RWPE2 (cell line): ENCODE results near the gene FARSB.

Source experiments
- ATAC-seq: fragments of 200-7000 bp; cut with Tn5 transposase; 3 replicates; pipeline ENCODE4 v1.9.1; 2021; ENCODE audit warnings: low read depth
- DNase-seq: peaks from one replicate; pipeline ENCODE4 v3.0.0-alpha.2; 2020; ENCODE audit warnings: low spot score
- H3K27ac ChIP-seq: fragments of 450-650 bp; 2 replicates; pipeline ENCODE4 v1.5.1; 2017; ENCODE audit warnings: mild to moderate bottlenecking; ENCODE audit not compliant: poor library complexity, severe bottlenecking
- H3K27me3 ChIP-seq: fragments of 250-450 bp; sonication (Bioruptor Pico); 2 replicates; pipeline ENCODE4 v1.5.1; 2021; ENCODE audit warnings: mild to moderate bottlenecking, moderate library complexity; ENCODE audit not compliant: insufficient read depth, poor library complexity, severe bottlenecking
- H3K36me3 ChIP-seq: fragments of 250-450 bp; sonication (Bioruptor Pico); 2 replicates; pipeline ENCODE4 v1.5.1; 2020; ENCODE audit warnings: low read depth, mild to moderate bottlenecking, moderate library complexity
- H3K4me1 ChIP-seq: fragments of 250-450 bp; sonication (Bioruptor Pico); 2 replicates; pipeline ENCODE4 v1.5.1; 2021; ENCODE audit warnings: mild to moderate bottlenecking, moderate library complexity; ENCODE audit not compliant: insufficient read depth, poor library complexity, severe bottlenecking
- H3K4me3 ChIP-seq: fragments of 250-450 bp; sonication (Bioruptor Pico); 2 replicates; pipeline ENCODE4 v1.5.1; 2021; ENCODE audit warnings: mild to moderate bottlenecking, moderate library complexity; ENCODE audit not compliant: severe bottlenecking
- H3K9me3 ChIP-seq: fragments of 250-450 bp; sonication (Bioruptor Pico); 2 replicates; pipeline ENCODE4 v1.5.1; 2021; ENCODE audit warnings: mild to moderate bottlenecking, moderate library complexity; ENCODE audit not compliant: severe bottlenecking
- CTCF ChIP-seq: fragments of 450-650 bp; IDR thresholded peaks from one replicate; pipeline ENCODE4 v1.5.1; 2017; ENCODE audit warnings: mild to moderate bottlenecking, moderate library complexity; ENCODE audit not compliant: poor library complexity, severe bottlenecking

FARSB gene

GRCh38 chr2:222547083-222547482 lies 108.8 kb downstream of the FARSB start:
- H3K36me3 ChIP-seq = no peaks in the 10 kb centered on the region
- no peak for TF ChIP-seq CTCF
- DNase-seq (no peak), ATAC-seq (no peak)
- no peaks in the 10 kb centered on the region for H3K4me1 ChIP-seq
- no peaks in the 10 kb centered on the region for H3K9me3 ChIP-seq
- no peak overlapping the region for H3K27ac ChIP-seq
- no peak overlapping the region for H3K4me3 ChIP-seq
- H3K27me3 ChIP-seq = no peaks in the 10 kb centered on the region

GRCh38 chr2:222545823-222546795 lies 109.8 kb downstream of the FARSB start:
- ATAC-seq = no peak
- Histone ChIP-seq H3K36me3 (no peaks in the 10 kb centered on the region), H3K4me1 (no peaks in the 10 kb centered on the region), H3K27ac (no peak overlapping the region), H3K4me3 (no peak overlapping the region), H3K9me3 (no peaks in the 10 kb centered on the region), H3K27me3 (no peaks in the 10 kb centered on the region)
- DNase-seq = no peak
- no peak for TF ChIP-seq CTCF

GRCh38 chr2:222544661-222545060 lies 111.2 kb downstream of the FARSB start:
- no peaks in the 10 kb centered on the region for H3K27me3 ChIP-seq
- H3K4me1 ChIP-seq = no peaks in the 10 kb centered on the region
- no peak for DNase-seq
- H3K36me3 ChIP-seq = no peaks in the 10 kb centered on the region
- no peak for TF ChIP-seq CTCF
- no peak for ATAC-seq
- no peak overlapping the region for H3K27ac ChIP-seq
- no peaks in the 10 kb centered on the region for H3K9me3 ChIP-seq
- no peak overlapping the region for H3K4me3 ChIP-seq

- TF ChIP-seq CTCF = no peak
- Histone ChIP-seq H3K27me3 (no peaks in the 10 kb centered on the region), H3K4me1 (no peaks in the 10 kb centered on the region), H3K27ac (no peak overlapping the region), H3K4me3 (no peak overlapping the region), H3K9me3 (no peaks in the 10 kb centered on the region), H3K36me3 (no peaks in the 10 kb centered on the region)
- no peak for ATAC-seq
- no peak for DNase-seq
Measured at GRCh38 chr2:222538535-222538934, 117.4 kb downstream of the FARSB start.

GRCh38 chr2:222535477-222535876 lies 120.4 kb downstream of the FARSB start:
- H3K4me1 ChIP-seq = no peaks in the 10 kb centered on the region
- H3K27ac ChIP-seq = no peak overlapping the region
- no peak for TF ChIP-seq CTCF
- DNase-seq (no peak), ATAC-seq (no peak)
- H3K4me3 ChIP-seq = no peak overlapping the region
- H3K27me3 ChIP-seq = no peaks in the 10 kb centered on the region
- H3K9me3 ChIP-seq = no peaks in the 10 kb centered on the region
- no peaks in the 10 kb centered on the region for H3K36me3 ChIP-seq
